ENCODE results near the gene SEPTIN8.
A peak's percentile ranks its signal among the peaks of the same experiment; 100 is the strongest.

Gene SEPTIN8

GRCh38 chr5:132813599-132814502 is 36.8 kb upstream of the SEPTIN8 start:
- Histone ChIP-seq H3K27ac (ENCODE audit: extremely low read depth, low read depth, low read length) (peak overlapping the region; percentile 69; the same call in 1 of the 2 replicates), H3K36me3 (ENCODE audit: control insufficient read depth in 2 of 2, insufficient read depth in 1 of 2, low read length in 2 of 2) (no peaks in the 10 kb centered on the region), H3K9me3 (ENCODE audit: control insufficient read depth, insufficient read depth, low read depth, low read length) (no peaks in the 10 kb centered on the region), H3K4me1 (ENCODE audit: control insufficient read depth, insufficient read depth, low read length) (peaks cover 14% of the 10 kb centered on the region), H3K4me3 (ENCODE audit: low read depth, low read length) (peak overlapping the region; percentile 41)
- TF ChIP-seq HOXC10 (CRISPR knock-in tag; IDR thresholded peaks at IDR 0.05) (0 out of 2 replicates have a peak, but pooled peaks have one; percentile 10), ZNF426 (tag by site-specific recombination; IDR thresholded peaks at IDR 0.05) (no peak), ZBTB8A (tag by site-specific recombination; IDR thresholded peaks at IDR 0.05) (peak; percentile 21; the same call in 1 of the 2 replicates), KLF9 (tag by site-specific recombination; IDR thresholded peaks at IDR 0.05; ENCODE audit: low read depth) (no peak), ZNF692 (tag by site-specific recombination; IDR thresholded peaks at IDR 0.05) (peak; percentile 40; the same call in 1 of the 2 replicates), ZIC2 (tag by site-specific recombination; IDR thresholded peaks at IDR 0.05) (peak; percentile 67), ZNF10 (tag by site-specific recombination; IDR thresholded peaks at IDR 0.05) (peak; percentile 45; the same call in 1 of the 2 replicates), ZNF202 (tag by site-specific recombination; IDR thresholded peaks at IDR 0.05; ENCODE audit: borderline replicate concordance) (peak; percentile 59; the same call in 1 of the 2 replicates), ZNF600 (tag by site-specific recombination; IDR thresholded peaks at IDR 0.05) (peak; percentile 25; the same call in 1 of the 2 replicates), ZBTB26 (tag by site-specific recombination; optimal IDR thresholded peaks at IDR 0.05) (peak; percentile 65), SALL2 (tag by site-specific recombination; IDR thresholded peaks at IDR 0.05; ENCODE audit: borderline replicate concordance) (no peak), ZNF555 (tag by site-specific recombination; conservative IDR thresholded peaks at IDR 0.05) (no peak), ZNF76 (tag by site-specific recombination; IDR thresholded peaks at IDR 0.05; ENCODE audit: borderline replicate concordance, low read depth) (peak; percentile 18; the same call in 1 of the 2 replicates)
- CTCF ChIA-PET: interaction anchor here (0.5 to 0.8 kb wide), 2 partner anchors 67 to 109 kb away, joined by 3 read pairs; partner anchors contain the start of gene CCNI2
- POLR2A ChIA-PET: no interaction called here

GRCh38 chr5:132812781-132813598 is 36.0 kb upstream of the SEPTIN8 start, which contains the start of gene SOWAHA:
TSS of gene SOWAHA (plus strand) at chr5:132813302. CDS start at chr5:132813622, 320 bp downstream.
- Histone ChIP-seq H3K9me3 (ENCODE audit: control insufficient read depth, insufficient read depth, low read depth, low read length) (no peaks in the 10 kb centered on the region), H3K36me3 (ENCODE audit: control insufficient read depth in 2 of 2, insufficient read depth in 1 of 2, low read length in 2 of 2) (no peaks in the 10 kb centered on the region), H3K4me1 (ENCODE audit: control insufficient read depth, insufficient read depth, low read length) (peaks cover 14% of the 10 kb centered on the region), H3K4me3 (ENCODE audit: low read depth, low read length) (peak within 1 kb of the TSS; percentile 41), H3K27ac (ENCODE audit: extremely low read depth, low read depth, low read length) (peak within 1 kb of the TSS; percentile 69; the same call in 1 of the 2 replicates)
- ChIA-PET CTCF (interaction anchor here (0.5 to 0.6 kb wide), 3 partner anchors 35 to 200 kb away, joined by 3 read pairs; no protein-coding TSS in a partner anchor), POLR2A (no interaction called here)
- TF ChIP-seq ZNF146 (tag by site-specific recombination; IDR thresholded peaks at IDR 0.05) (no peak), KLF10 (tag by site-specific recombination; IDR thresholded peaks at IDR 0.05) (0 out of 2 replicates have a peak, but pooled peaks have one; percentile 43), ZNF221 (tag by site-specific recombination; IDR thresholded peaks at IDR 0.05; ENCODE audit: borderline replicate concordance) (no peak), ZSCAN16 (tag by site-specific recombination; IDR thresholded peaks at IDR 0.05) (no peak), ZIC2 (tag by site-specific recombination; IDR thresholded peaks at IDR 0.05) (no peak), PATZ1 (tag by site-specific recombination; IDR thresholded peaks at IDR 0.05) (peak; percentile 63), KLF1 (tag by site-specific recombination; IDR thresholded peaks at IDR 0.05) (peak; percentile 36; the same call in 1 of the 2 replicates), ZNF366 (tag by site-specific recombination; conservative IDR thresholded peaks at IDR 0.05) (peak; percentile 37; the same call in 1 of the 2 replicates), GLIS2 (tag by site-specific recombination; IDR thresholded peaks at IDR 0.05) (peak; percentile 44; the same call in 1 of the 2 replicates), HOXD13 (CRISPR knock-in tag; IDR thresholded peaks at IDR 0.05; ENCODE audit: borderline replicate concordance) (no peak), ZNF362 (tag by site-specific recombination; IDR thresholded peaks at IDR 0.05) (peak; percentile 71; the same call in 1 of the 2 replicates), KLF9 (tag by site-specific recombination; IDR thresholded peaks at IDR 0.05; ENCODE audit: low read depth) (peak; percentile 62), ZNF660 (tag by site-specific recombination; IDR thresholded peaks at IDR 0.05) (no peak; the same call in 1 of the 2 replicates)
